GM18861 (cell line): ENCODE measurements around the gene TOB1.

ENCODE experiments used
- ATAC-seq: cut with Tn5 transposase; IDR thresholded peaks from one replicate; pipeline ENCODE4 v1.9.1; 2021; ENCODE audit not compliant: unreplicated experiment

Gene TOB1

GRCh38 chr17:50848711-50849110, 17.4 kb downstream of the TOB1 start:
- no peak for ATAC-seq

GRCh38 chr17:50848039-50848438, 18.1 kb downstream of the TOB1 start:
- ATAC-seq = no peak

- no peak for ATAC-seq
Measured at GRCh38 chr17:50847566-50847965, 18.6 kb downstream of the TOB1 start.

GRCh38 chr17:50845240-50846147, 20.7 kb downstream of the TOB1 start:
- ATAC-seq = no peak

GRCh38 chr17:50844117-50844700, 21.9 kb downstream of the TOB1 start:
- no peak for ATAC-seq

- no peak for ATAC-seq
Measured at GRCh38 chr17:50843150-50843905, 22.8 kb downstream of the TOB1 start.

GRCh38 chr17:50842506-50843149, 23.5 kb downstream of the TOB1 start:
- ATAC-seq = no peak

GRCh38 chr17:50841949-50842354, 24.2 kb downstream of the TOB1 start:
- ATAC-seq = no peak

- ATAC-seq = no peak
Measured at GRCh38 chr17:50841277-50841948, 24.7 kb downstream of the TOB1 start.

- no peak for ATAC-seq
Measured at GRCh38 chr17:50840311-50840851, 25.8 kb downstream of the TOB1 start.

- ATAC-seq = no peak
Measured at GRCh38 chr17:50839591-50840310, 26.4 kb downstream of the TOB1 start.

GRCh38 chr17:50837980-50838954, 27.9 kb downstream of the TOB1 start:
- no peak for ATAC-seq

GRCh38 chr17:50837286-50837979, 28.7 kb downstream of the TOB1 start:
- ATAC-seq = no peak

GRCh38 chr17:50836826-50837225, 29.3 kb downstream of the TOB1 start:
- no peak for ATAC-seq

GRCh38 chr17:50835301-50836234, 30.6 kb downstream of the TOB1 start, which contains the start of gene WFIKKN2:
TSS of gene WFIKKN2 (plus strand) at chr17:50835586. CDS start at chr17:50835938, 352 bp downstream.
- ATAC-seq = no peak

- no peak for ATAC-seq
Measured at GRCh38 chr17:50834429-50835300, 31.5 kb downstream of the TOB1 start.
